Vagina (tissue), 2 donors: ENCODE data around the gene CAPZA2. TPM values are rescaled to one million over a fixed set of nuclear protein-coding genes. Genes with fewer than 3 reads are reported as not detected.

ENCODE experiments used
- DNase-seq, 2 donors: peaks; one replicate each; pipeline ENCODE4 v3.0.0-alpha.2; 2017; ENCODE audit errors: extremely low spot score in 2 of 2
- H3K27ac ChIP-seq: fragments of 200-600 bp; sonication (generic); one replicate; pipeline ENCODE4 v1.5.1; 2019
- H3K27me3 ChIP-seq: fragments of 200-600 bp; sonication (generic); one replicate; pipeline ENCODE4 v1.5.1; 2019
- H3K36me3 ChIP-seq, 2 donors: fragments of 200-600 bp; sonication (generic); one replicate each; pipeline ENCODE4 v1.5.1; 2017 to 2019
- H3K4me1 ChIP-seq: fragments of 200-600 bp; sonication (generic); one replicate; pipeline ENCODE4 v1.5.1; 2019
- H3K4me3 ChIP-seq, 2 donors: fragments of 200-600 bp; sonication (generic); 1 replicate in 1 of 2; 2 replicates in 1 of 2; pipeline ENCODE4 v1.5.1; 2016 to 2019
- H3K9me3 ChIP-seq: fragments of 200-600 bp; sonication (generic); one replicate; pipeline ENCODE4 v1.5.1; 2019
- POLR2A ChIP-seq, 2 donors: fragments of 450-650 bp; IDR thresholded peaks; one replicate each; pipeline ENCODE4 v1.6.1; 2017; ENCODE audit warnings: antibody characterized with exemption in 2 of 2, mild to moderate bottlenecking in 2 of 2, moderate library complexity in 2 of 2
- POLR2AphosphoS5 ChIP-seq, 2 donors: sonication (generic); formaldehyde crosslinking; IDR thresholded peaks; one replicate each; pipeline ENCODE4 v1.9.0; 2017; ENCODE audit warnings: antibody characterized with exemption in 2 of 2, mild to moderate bottlenecking in 2 of 2, low read depth in 1 of 2; ENCODE audit not compliant: insufficient read depth in 1 of 2
- intact Hi-C: fragments of 100-400 bp; cut with DNase I; formaldehyde crosslinking; loops from one replicate; pipeline ENCODE4 v1.15.1; 2023
- total RNA-seq: library from RNA; depleted of rRNA; stranded (reverse); fragments of >200 nt; gene quantifications from one replicate; pipeline ENCODE4 v1.2.3, GENCODE V29; 2016
- TF ChIP-seq, protein P1 (sequence below), 3 experiments: fragments of 450-650 bp in 2 of 3; fragments of 200-600 bp in 1 of 3; sonication (generic) in 1 of 3; IDR thresholded peaks; one replicate each; pipeline ENCODE4 v1.5.1; 2017 to 2019; ENCODE audit warnings: antibody characterized with exemption in 3 of 3, mild to moderate bottlenecking in 2 of 3, moderate library complexity in 2 of 3

Gene CAPZA2
- total RNA-seq, 1 donor from 2014 or later: 86.2 TPM

DNA sequence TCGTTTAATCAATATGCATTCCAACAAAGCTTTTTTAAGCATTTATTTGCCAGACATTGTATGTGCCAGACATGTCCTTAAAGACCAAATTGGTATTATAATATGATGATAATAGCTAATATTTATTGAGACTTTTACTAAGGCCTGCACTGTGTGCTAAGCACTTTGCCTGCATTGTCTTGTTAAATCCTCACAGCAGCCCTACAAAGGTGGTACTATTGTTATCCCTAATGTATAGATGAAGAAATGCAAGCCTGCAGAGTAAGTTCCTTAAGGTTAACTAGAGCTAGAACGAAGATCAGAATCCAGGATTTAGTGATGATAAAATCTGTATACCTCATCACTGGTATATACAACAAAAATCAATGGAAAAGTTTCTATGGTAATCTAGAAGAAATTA is 5.3 kb upstream of the CAPZA2 start:
- no peak for TF ChIP-seq POLR2AphosphoS5 (IDR thresholded peaks at IDR 0.05; ENCODE audit: insufficient read depth in 1 of 2, low read depth in 1 of 2)
- TF ChIP-seq, protein P1, sequence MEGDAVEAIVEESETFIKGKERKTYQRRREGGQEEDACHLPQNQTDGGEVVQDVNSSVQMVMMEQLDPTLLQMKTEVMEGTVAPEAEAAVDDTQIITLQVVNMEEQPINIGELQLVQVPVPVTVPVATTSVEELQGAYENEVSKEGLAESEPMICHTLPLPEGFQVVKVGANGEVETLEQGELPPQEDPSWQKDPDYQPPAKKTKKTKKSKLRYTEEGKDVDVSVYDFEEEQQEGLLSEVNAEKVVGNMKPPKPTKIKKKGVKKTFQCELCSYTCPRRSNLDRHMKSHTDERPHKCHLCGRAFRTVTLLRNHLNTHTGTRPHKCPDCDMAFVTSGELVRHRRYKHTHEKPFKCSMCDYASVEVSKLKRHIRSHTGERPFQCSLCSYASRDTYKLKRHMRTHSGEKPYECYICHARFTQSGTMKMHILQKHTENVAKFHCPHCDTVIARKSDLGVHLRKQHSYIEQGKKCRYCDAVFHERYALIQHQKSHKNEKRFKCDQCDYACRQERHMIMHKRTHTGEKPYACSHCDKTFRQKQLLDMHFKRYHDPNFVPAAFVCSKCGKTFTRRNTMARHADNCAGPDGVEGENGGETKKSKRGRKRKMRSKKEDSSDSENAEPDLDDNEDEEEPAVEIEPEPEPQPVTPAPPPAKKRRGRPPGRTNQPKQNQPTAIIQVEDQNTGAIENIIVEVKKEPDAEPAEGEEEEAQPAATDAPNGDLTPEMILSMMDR (IDR thresholded peaks at IDR 0.05): no peak
- no peaks in the 10 kb centered on the region for H3K9me3 ChIP-seq
- DNase-seq: no peak
- no peak overlapping the region for H3K4me3 ChIP-seq
- intact Hi-C loops: no loop called here
- no peaks in the 10 kb centered on the region for H3K27me3 ChIP-seq
- no peak overlapping the region for H3K27ac ChIP-seq
- no peaks in the 10 kb centered on the region for H3K4me1 ChIP-seq
- H3K36me3 ChIP-seq: no peaks in the 10 kb centered on the region

DNA sequence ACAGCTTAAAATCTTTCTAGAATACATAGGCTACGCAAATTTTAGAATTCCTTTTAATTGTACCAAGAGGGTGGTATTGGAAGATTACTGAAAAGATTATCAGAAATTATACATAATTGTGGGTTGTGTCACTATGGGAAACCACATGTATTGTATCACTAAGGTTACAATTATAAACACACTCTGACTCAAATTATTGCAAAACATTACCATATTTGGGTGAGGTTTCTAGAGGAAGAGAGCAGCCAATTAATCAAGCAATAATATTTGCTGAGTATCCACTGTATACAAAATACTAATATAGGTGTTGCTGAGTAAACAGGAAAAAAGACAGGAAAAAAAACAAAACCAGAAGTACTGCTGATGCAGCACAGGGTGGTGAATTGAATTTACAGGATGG is 3.1 kb upstream of the CAPZA2 start:
- Histone ChIP-seq H3K27me3 (no peaks in the 10 kb centered on the region), H3K36me3 (no peaks in the 10 kb centered on the region), H3K4me3 (no peak overlapping the region), H3K27ac (no peak overlapping the region), H3K9me3 (no peaks in the 10 kb centered on the region), H3K4me1 (peaks cover 13% of the 10 kb centered on the region)
- intact Hi-C loops: no loop called here
- DNase-seq: no peak
- TF ChIP-seq POLR2A (IDR thresholded peaks at IDR 0.05) (no peak), POLR2AphosphoS5 (IDR thresholded peaks at IDR 0.05; ENCODE audit: insufficient read depth in 1 of 2, low read depth in 1 of 2) (no peak)
- TF ChIP-seq, protein P1 (IDR thresholded peaks at IDR 0.05): no peak

DNA sequence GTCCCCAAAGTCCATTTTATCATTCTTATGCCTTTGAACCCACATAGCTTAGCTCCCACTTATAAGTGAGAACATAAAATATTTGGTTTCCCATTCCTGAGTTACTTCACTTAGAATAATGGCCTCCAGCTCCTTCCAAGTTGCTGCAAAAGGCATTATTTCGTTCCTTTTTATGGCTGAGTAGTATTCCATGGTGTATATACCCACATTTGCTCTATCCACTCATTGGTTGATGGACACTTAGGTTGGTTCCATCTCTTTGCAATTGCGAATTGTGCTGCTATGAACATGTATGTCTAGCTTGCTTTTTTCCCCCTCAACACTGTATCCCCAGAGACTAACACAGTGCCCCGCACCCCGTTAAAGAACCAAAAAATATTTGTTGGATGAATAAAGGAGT is 670 bp upstream of the CAPZA2 start:
- TF ChIP-seq POLR2AphosphoS5 (IDR thresholded peaks at IDR 0.05; ENCODE audit: insufficient read depth in 1 of 2, low read depth in 1 of 2) (no peak), POLR2A (IDR thresholded peaks at IDR 0.05) (no peak)
- TF ChIP-seq, protein P1 (IDR thresholded peaks at IDR 0.05): no peak
- H3K4me1 ChIP-seq: peaks cover 28% of the 10 kb centered on the region
- H3K4me3 ChIP-seq: peak overlapping the region; percentile 81 to 90
- no peak for DNase-seq
- H3K27me3 ChIP-seq: no peaks in the 10 kb centered on the region
- H3K9me3 ChIP-seq: no peaks in the 10 kb centered on the region
- intact Hi-C loops: no loop called here
- H3K36me3 ChIP-seq: no peaks in the 10 kb centered on the region
- H3K27ac ChIP-seq: no peak overlapping the region

DNA sequence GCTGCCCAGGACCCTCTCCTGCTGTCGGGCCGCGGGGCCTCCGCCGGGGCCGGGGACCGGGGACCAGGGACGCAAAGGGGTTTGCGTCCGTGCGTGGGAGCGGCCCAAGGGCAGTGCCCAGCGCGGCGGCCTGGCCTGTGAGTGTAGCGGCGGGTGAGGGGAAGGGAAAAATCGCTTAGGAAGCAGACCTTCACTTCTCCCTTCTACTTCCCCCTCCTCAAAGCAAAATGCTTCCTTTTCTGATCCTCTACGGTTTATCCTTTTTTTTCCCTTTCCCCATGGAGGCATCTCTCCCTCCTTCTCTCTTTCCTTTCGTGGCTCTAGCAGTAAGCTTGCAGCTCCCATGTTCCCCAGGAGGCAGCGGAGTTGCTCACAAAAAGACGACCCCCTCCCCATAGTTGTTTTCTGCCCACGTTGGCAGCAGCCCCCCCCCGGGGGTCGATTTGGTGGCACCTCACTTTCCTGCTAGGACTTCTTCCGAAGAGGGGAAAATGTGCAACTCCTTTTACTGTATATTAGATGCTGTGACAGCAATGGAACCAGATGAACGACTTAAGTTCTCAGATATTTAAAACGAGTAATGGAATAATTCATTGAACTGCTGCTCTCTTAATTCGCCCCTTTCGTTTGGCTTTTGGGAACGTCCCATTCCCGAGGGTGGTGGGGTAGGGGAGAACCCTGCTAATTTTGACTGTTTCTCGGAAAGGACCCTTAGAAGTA is 724 bp downstream of the CAPZA2 start:
- intact Hi-C loops: no loop called here
- H3K36me3 ChIP-seq: no peaks in the 10 kb centered on the region
- no peaks in the 10 kb centered on the region for H3K9me3 ChIP-seq
- no peak for DNase-seq
- H3K27me3 ChIP-seq: no peaks in the 10 kb centered on the region
- peaks cover 35% of the 10 kb centered on the region for H3K4me1 ChIP-seq
- peak overlapping the region; percentile 81 to 90 for H3K4me3 ChIP-seq
- peak overlapping the region; percentile 96 for H3K27ac ChIP-seq
- TF ChIP-seq POLR2AphosphoS5 (IDR thresholded peaks at IDR 0.05; ENCODE audit: insufficient read depth in 1 of 2, low read depth in 1 of 2) (no peak), POLR2A (IDR thresholded peaks at IDR 0.05) (no peak)
- TF ChIP-seq, protein P1 (IDR thresholded peaks at IDR 0.05): no peak

DNA sequence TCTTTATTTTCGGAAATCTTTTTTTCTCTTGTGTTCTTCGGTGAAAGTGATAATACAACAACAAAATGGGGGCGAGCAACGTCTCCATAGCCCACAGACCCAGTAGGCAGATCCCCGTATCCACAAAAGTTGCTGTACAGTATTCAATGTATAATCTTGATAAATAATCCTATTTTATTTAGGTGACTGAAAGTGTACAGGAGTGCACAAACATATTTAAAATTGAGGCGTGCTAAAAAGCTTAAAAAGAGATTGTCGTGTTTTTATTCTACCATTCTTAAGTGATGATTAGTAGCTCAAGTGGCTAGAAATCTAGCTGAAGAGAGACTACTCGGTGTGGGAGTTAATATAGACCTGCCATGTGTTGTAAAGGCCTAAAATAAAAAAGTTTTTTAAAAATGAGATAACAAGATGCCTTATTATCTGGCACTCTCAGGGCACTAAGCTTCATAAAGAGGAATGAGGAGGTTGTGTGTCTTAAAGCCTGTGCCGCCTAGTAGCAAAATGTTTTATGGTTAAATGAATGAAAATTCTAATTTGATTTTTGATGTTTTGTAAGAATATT is 1.6 kb downstream of the CAPZA2 start:
- H3K27ac ChIP-seq: peak overlapping the region; percentile 96
- no peaks in the 10 kb centered on the region for H3K9me3 ChIP-seq
- peak overlapping the region; percentile 81 to 90 for H3K4me3 ChIP-seq
- H3K36me3 ChIP-seq: no peaks in the 10 kb centered on the region
- TF ChIP-seq, protein P1 (IDR thresholded peaks at IDR 0.05): no peak
- no peak for TF ChIP-seq POLR2AphosphoS5 (IDR thresholded peaks at IDR 0.05; ENCODE audit: insufficient read depth in 1 of 2, low read depth in 1 of 2)
- TF ChIP-seq POLR2A (IDR thresholded peaks at IDR 0.05): no peak
- no peaks in the 10 kb centered on the region for H3K27me3 ChIP-seq
- H3K4me1 ChIP-seq: peaks cover 44% of the 10 kb centered on the region
- no peak for DNase-seq
- intact Hi-C loops: no loop called here
